Adrenal gland (tissue), 12 donors: ENCODE results near the gene CCR3. TPM values are rescaled to one million over a fixed set of nuclear protein-coding genes. Genes with fewer than 3 reads are reported as not detected.
A peak's percentile ranks its signal among the peaks of the same experiment; 100 is the strongest.

Source experiments
- DNase-seq, 7 donors: peaks; one replicate each; pipeline ENCODE4 v3.0.0-alpha.2; 2019 to 2020
- H3K27ac ChIP-seq, 5 donors: fragments of 200-600 bp; sonication (generic) in 4 of 5; 1 replicate in 3 of 5; 2 replicates in 2 of 5; pipeline versions ENCODE4 v1.5.1 to v1.8.0; 2016 to 2020; ENCODE audit warnings: mild to moderate bottlenecking in 1 of 5
- H3K27me3 ChIP-seq: fragments of 200-600 bp; 2 replicates; pipeline ENCODE4 v1.8.0; 2021
- H3K36me3 ChIP-seq, 2 donors: fragments of 200-600 bp; replicated peaks in 1 of 2; 1 replicate in 1 of 2; 2 replicates in 1 of 2; pipeline versions ENCODE4 v1.5.1 to v1.8.0; 2018 to 2022
- H3K4me1 ChIP-seq, 2 donors: fragments of 200-600 bp; replicated peaks in 1 of 2; 1 replicate in 1 of 2; 2 replicates in 1 of 2; pipeline versions ENCODE4 v1.5.1 to v1.8.0; 2018 to 2021
- H3K4me3 ChIP-seq, 4 donors: fragments of 200-600 bp; sonication (generic) in 3 of 4; one replicate each; pipeline ENCODE4 v1.5.1; 2016 to 2018
- H3K9me3 ChIP-seq, 3 donors: fragments of 200-600 bp; sonication (generic) in 1 of 3; replicated peaks in 1 of 3; 1 replicate in 2 of 3; 2 replicates in 1 of 3; pipeline versions ENCODE4 v1.5.1 to v1.8.0; 2016 to 2021
- CTCF ChIP-seq, 6 experiments: fragments of 450-650 bp in 4 of 6; fragments of 200-600 bp in 2 of 6; sonication (generic) in 1 of 6; IDR thresholded peaks; 1 replicate in 5 of 6; 2 replicates in 1 of 6; pipeline versions ENCODE4 v1.5.1 to v1.8.0; 2016 to 2021; ENCODE audit warnings: antibody characterized with exemption in 6 of 6, mild to moderate bottlenecking in 2 of 6, moderate library complexity in 1 of 6
- POLR2A ChIP-seq, 2 donors: fragments of 450-650 bp; IDR thresholded peaks; one replicate each; pipeline ENCODE4 v1.6.1; 2017; ENCODE audit warnings: antibody characterized with exemption in 2 of 2, mild to moderate bottlenecking in 2 of 2, moderate library complexity in 1 of 2
- WGBS, 4 donors: extraction: QIAGEN DNeasy Blood & Tissue Kit in 2 of 4; methylation state at CpG; one replicate each; pipeline versions ENCODE4 v1.1.5 to v1.1.7; 2013 to 2017; 5-methylcytosine and 5-hydroxymethylcytosine counted together
- intact Hi-C, 2 donors: fragments of 100-400 bp; cut with DNase I; formaldehyde crosslinking; loops; one replicate each; pipeline versions ENCODE4 v1.14.1 to v1.15.0; 2022 to 2023
- polyA plus RNA-seq, 3 donors: library from polyadenylated mRNA; stranded (reverse); fragments of 200-250 nt in 2 of 3; fragments of 350-450 nt in 1 of 3; fragmentation: Illumina TruSeq in 1 of 3; extraction: RNeasy Lipid Tissue Mini Kit (QIAGEN cat#74804) in 1 of 3; gene quantifications; one replicate each; pipeline ENCODE4 v1.2.3, GENCODE V29; 2013 to 2014
- total RNA-seq, 9 donors: library from RNA; depleted of rRNA in 4 of 9; stranded (reverse); fragments of >200 nt in 4 of 9; fragments of 120-200 nt in 1 of 9; fragmentation: NEBNext Ultra II Directional in 1 of 9; extraction: Animal tissue kit (Norgen Biotek cat#: 25700) in 1 of 9; gene quantifications; one replicate each; pipeline versions ENCODE4 v1.1.0 to v1.2.4, GENCODE V29; 2013 to 2023
- donor health status: healthy with polysubstance abuse.
- donor health status: Bipolar disorder and iron deficiency.
- donor health status: DM: yes; HTN: yes; CAD: no.
- donor health status: DM: no; HTN: no; CAD: no.
- donor health status: DM: no; HTN: no; CAD: no.
- donor health status: DM: yes; HTN: yes; CAD: no.

Gene CCR3
- total and polyA plus RNA-seq, 12 donors, result 0.07 TPM; not detected in 11

DNA sequence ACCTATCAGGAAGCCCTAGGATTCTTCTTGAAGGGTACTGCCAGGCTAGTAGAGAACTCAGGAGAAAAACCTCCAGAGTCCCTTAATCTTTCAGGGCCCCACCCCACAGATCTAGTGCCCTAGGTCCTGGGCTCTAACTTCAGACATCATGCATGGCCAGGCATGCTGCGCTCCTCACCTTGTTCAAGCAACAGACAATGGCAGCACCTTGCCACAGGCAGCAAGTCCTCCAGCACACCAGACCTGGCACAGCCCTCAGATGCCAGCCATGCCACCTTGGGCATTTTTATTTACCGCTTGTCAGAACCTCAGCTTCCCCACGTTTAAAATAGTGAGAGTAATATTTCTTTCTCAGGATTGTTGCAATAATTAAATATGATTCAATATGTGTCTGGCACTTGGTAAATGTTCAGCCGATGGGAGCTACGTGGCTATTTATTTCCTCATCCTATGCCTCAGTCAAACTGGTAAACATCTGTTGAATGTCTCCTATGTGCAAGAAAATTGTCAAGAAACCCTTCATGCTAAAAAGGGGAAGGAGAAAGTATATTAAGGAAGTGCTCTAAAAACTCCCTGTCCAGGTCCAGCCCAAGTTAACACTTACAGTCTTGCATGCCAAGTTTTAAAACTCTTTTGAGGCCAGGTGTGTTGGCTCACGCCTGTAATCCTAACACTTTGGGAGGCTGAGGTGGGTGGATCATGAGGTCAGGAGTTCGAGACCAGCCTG lies 19.7 kb upstream of the CCR3 start:
- intact Hi-C loops, result no loop called here
- TF ChIP-seq POLR2A (IDR thresholded peaks at IDR 0.05) (no peak), CTCF (IDR thresholded peaks at IDR 0.05) (no peak)
- DNase-seq, result no peak
- H3K27me3 ChIP-seq, result no peaks in the 10 kb centered on the region
- no peaks in the 10 kb centered on the region for H3K36me3 ChIP-seq
- H3K27ac ChIP-seq, result peak overlapping the region in 2 of 5 donors; percentile 39 to 48
- WGBS, 4 donors, result 54 to 64% (median 61%) methylated on average over 7 of the region's 7 CpGs
- H3K9me3 ChIP-seq, result peaks cover 0 to 6% (median 0%) of the 10 kb centered on the region in 3 donors
- no peaks in the 10 kb centered on the region for H3K4me1 ChIP-seq
- no peak overlapping the region for H3K4me3 ChIP-seq

- no peak overlapping the region for H3K4me3 ChIP-seq
- DNase-seq, result no peak
- no peaks in the 10 kb centered on the region for H3K36me3 ChIP-seq
- TF ChIP-seq POLR2A (IDR thresholded peaks at IDR 0.05) (no peak), CTCF (IDR thresholded peaks at IDR 0.05) (no peak)
- WGBS, 4 donors, result 61 to 67% (median 63%) methylated on average over 5 of the region's 5 CpGs
- H3K27me3 ChIP-seq, result no peaks in the 10 kb centered on the region
- intact Hi-C loops, result no loop called here
- no peak overlapping the region for H3K27ac ChIP-seq
- H3K4me1 ChIP-seq, result no peaks in the 10 kb centered on the region
- H3K9me3 ChIP-seq, result peaks cover 0 to 6% (median 0%) of the 10 kb centered on the region in 3 donors
These were observed 13.7 kb upstream of the CCR3 start for GRCh38 chr3:46228260-46229242.

DNA sequence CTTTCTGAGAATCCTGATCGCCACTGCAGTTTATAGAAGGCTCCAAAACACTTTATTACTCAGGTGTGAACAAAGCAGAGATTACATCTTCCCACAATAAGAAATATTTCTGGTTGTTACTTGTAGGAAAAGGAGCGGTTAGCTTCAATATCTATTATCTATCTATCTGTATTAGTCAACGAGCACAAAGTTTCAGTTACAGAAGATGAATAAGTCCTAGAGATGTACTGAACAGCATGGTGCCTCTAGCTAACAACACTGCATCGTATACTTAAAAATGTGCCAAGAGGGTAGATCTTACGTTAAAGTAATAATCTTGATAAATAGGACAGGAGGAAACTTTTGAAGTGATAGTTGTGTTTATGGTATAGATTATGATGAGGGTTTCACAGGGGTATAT lies 10.9 kb upstream of the CCR3 start:
- TF ChIP-seq POLR2A (IDR thresholded peaks at IDR 0.05) (no peak), CTCF (IDR thresholded peaks at IDR 0.05) (no peak)
- WGBS, 4 donors, result 69 to 84% (median 77%) methylated on average over 5 of the region's 5 CpGs

GRCh38 chr3:46233194-46233593 lies 9.1 kb upstream of the CCR3 start:
- Histone ChIP-seq H3K36me3 (no peaks in the 10 kb centered on the region), H3K27ac (no peak overlapping the region), H3K4me1 (no peaks in the 10 kb centered on the region), H3K4me3 (no peak overlapping the region), H3K27me3 (peaks cover 4% of the 10 kb centered on the region), H3K9me3 (no peaks in the 10 kb centered on the region)
- no peak for TF ChIP-seq POLR2A (IDR thresholded peaks at IDR 0.05)
- no peak for TF ChIP-seq CTCF (IDR thresholded peaks at IDR 0.05)
- DNase-seq, result no peak
- intact Hi-C loops, result no loop called here
- WGBS, 4 donors, result 42 to 56% (median 52%) methylated on average over 6 of the region's 6 CpGs

More for the DNA sequence above, 10.9 kb upstream of the CCR3 start:
- Histone ChIP-seq H3K27me3 (peaks cover 4% of the 10 kb centered on the region), H3K9me3 (peaks cover 0 to 2% (median 0%) of the 10 kb centered on the region in 3 donors), H3K27ac (no peak overlapping the region), H3K36me3 (no peaks in the 10 kb centered on the region), H3K4me3 (no peak overlapping the region), H3K4me1 (no peaks in the 10 kb centered on the region)
- DNase-seq, result no peak
- intact Hi-C loops, result no loop called here
